ENCODE results near the gene EML2. TPM values are rescaled to one million over a fixed set of nuclear protein-coding genes. Genes with fewer than 3 reads are reported as not detected.
A peak's percentile ranks its signal among the peaks of the same experiment; 100 is the strongest.

Gene EML2
- total and polyA plus RNA-seq, 8 donors = 20.9 to 51.2 (median 30.1) TPM

- TF ChIP-seq CTCF (IDR thresholded peaks at IDR 0.05) = no peak
- FAIRE-seq (no peak), ATAC-seq (no peak), DNase-seq (no peak)
- Histone ChIP-seq H3K27ac (no peak overlapping the region), H3K9me3 (no peaks in the 10 kb centered on the region), H3K36me3 (no peaks in the 10 kb centered on the region), H3K4me3 (no peak overlapping the region), H3K4me1 (no peaks in the 10 kb centered on the region), H3K27me3 (no peaks in the 10 kb centered on the region)
- WGBS, 2 donors = 40 to 70% methylated on average over 4 to 5 of the region's 5 CpGs
- intact Hi-C loops (cut with DNase I) = no loop called here
Observed at GRCh38 chr19:45653634-45654033, 14.4 kb upstream of the EML2 start.

GRCh38 chr19:45650722-45651121 is 11.5 kb upstream of the EML2 start:
- no peaks in the 10 kb centered on the region for H3K9me3 ChIP-seq
- no peak for TF ChIP-seq CTCF (IDR thresholded peaks at IDR 0.05)
- no peaks in the 10 kb centered on the region for H3K36me3 ChIP-seq
- H3K27ac ChIP-seq = no peak overlapping the region
- WGBS, 2 donors = 77 to 79% methylated on average over 3 of the region's 3 CpGs
- intact Hi-C loops (cut with DNase I) = no loop called here
- H3K4me3 ChIP-seq = no peak overlapping the region
- no peak for FAIRE-seq
- H3K4me1 ChIP-seq = peaks cover 0 to 2% (median 0%) of the 10 kb centered on the region in 3 donors
- DNase-seq = no peak
- ATAC-seq = no peak
- no peaks in the 10 kb centered on the region for H3K27me3 ChIP-seq

- intact Hi-C loops (cut with DNase I) = no loop called here
- peak overlapping the region in 1 of 4 donors; percentile 34 for H3K4me3 ChIP-seq
Observed at GRCh38 chr19:45646345-45646698, 7.1 kb upstream of the EML2 start.

GRCh38 chr19:45645631-45646344 is 6.6 kb upstream of the EML2 start:
- 2 to 4% methylated on average over 27 of the region's 27 CpGs for WGBS, 2 donors
- peak overlapping the region in 1 of 4 donors; percentile 34 for H3K4me3 ChIP-seq
- FAIRE-seq = no peak

More at GRCh38 chr19:45646345-45646698, 7.1 kb upstream of the EML2 start:
- DNase-seq = no peak
- no peak for FAIRE-seq
- Histone ChIP-seq H3K36me3 (no peaks in the 10 kb centered on the region), H3K27ac (no peak overlapping the region), H3K4me1 (peaks cover 5 to 11% (median 8%) of the 10 kb centered on the region in 3 donors), H3K27me3 (no peaks in the 10 kb centered on the region), H3K9me3 (no peaks in the 10 kb centered on the region)
- 9 to 11% methylated on average over 9 of the region's 9 CpGs for WGBS, 2 donors
- TF ChIP-seq CTCF (IDR thresholded peaks at IDR 0.05) = no peak
- no peak for ATAC-seq

More at GRCh38 chr19:45645631-45646344, 6.6 kb upstream of the EML2 start:
- peak in 3 of 4 donors; percentile 24 to 57 (median 35) for ATAC-seq
- Histone ChIP-seq H3K4me1 (peaks cover 5 to 15% (median 8%) of the 10 kb centered on the region in 3 donors), H3K36me3 (no peaks in the 10 kb centered on the region), H3K9me3 (no peaks in the 10 kb centered on the region), H3K27me3 (no peaks in the 10 kb centered on the region), H3K27ac (no peak overlapping the region)
- intact Hi-C loops (cut with DNase I) = no loop called here
- peak; percentile 59 to 89 (median 77) for DNase-seq
- no peak for TF ChIP-seq CTCF (IDR thresholded peaks at IDR 0.05)

All from pancreas (tissue), 10 donors.